Vagina (tissue), 2 donors: ENCODE data around the gene RTN1. TPM values are rescaled to one million over a fixed set of nuclear protein-coding genes. Genes with fewer than 3 reads are reported as not detected.
"Not testable (repeated sequence)": the region's sequence is repeated elsewhere in the genome, so short reads cannot be mapped to it uniquely, and the experiment has no call there.

Source experiments
- DNase-seq, 2 donors: peaks; one replicate each; pipeline ENCODE4 v3.0.0-alpha.2; 2017; ENCODE audit errors: extremely low spot score in 2 of 2
- H3K27ac ChIP-seq: fragments of 200-600 bp; sonication (generic); one replicate; pipeline ENCODE4 v1.5.1; 2019
- H3K27me3 ChIP-seq: fragments of 200-600 bp; sonication (generic); one replicate; pipeline ENCODE4 v1.5.1; 2019
- H3K36me3 ChIP-seq, 2 donors: fragments of 200-600 bp; sonication (generic); one replicate each; pipeline ENCODE4 v1.5.1; 2017 to 2019
- H3K4me1 ChIP-seq: fragments of 200-600 bp; sonication (generic); one replicate; pipeline ENCODE4 v1.5.1; 2019
- H3K4me3 ChIP-seq, 2 donors: fragments of 200-600 bp; sonication (generic); 1 replicate in 1 of 2; 2 replicates in 1 of 2; pipeline ENCODE4 v1.5.1; 2016 to 2019
- H3K9me3 ChIP-seq: fragments of 200-600 bp; sonication (generic); one replicate; pipeline ENCODE4 v1.5.1; 2019
- CTCF ChIP-seq, 3 experiments: fragments of 450-650 bp in 2 of 3; fragments of 200-600 bp in 1 of 3; sonication (generic) in 1 of 3; IDR thresholded peaks; one replicate each; pipeline ENCODE4 v1.5.1; 2017 to 2019; ENCODE audit warnings: antibody characterized with exemption in 3 of 3, mild to moderate bottlenecking in 2 of 3, moderate library complexity in 2 of 3
- POLR2A ChIP-seq, 2 donors: fragments of 450-650 bp; IDR thresholded peaks; one replicate each; pipeline ENCODE4 v1.6.1; 2017; ENCODE audit warnings: antibody characterized with exemption in 2 of 2, mild to moderate bottlenecking in 2 of 2, moderate library complexity in 2 of 2
- POLR2AphosphoS5 ChIP-seq, 2 donors: sonication (generic); formaldehyde crosslinking; IDR thresholded peaks; one replicate each; pipeline ENCODE4 v1.9.0; 2017; ENCODE audit warnings: antibody characterized with exemption in 2 of 2, mild to moderate bottlenecking in 2 of 2, low read depth in 1 of 2; ENCODE audit not compliant: insufficient read depth in 1 of 2
- intact Hi-C: fragments of 100-400 bp; cut with DNase I; formaldehyde crosslinking; loops from one replicate; pipeline ENCODE4 v1.15.1; 2023
- total RNA-seq: library from RNA; depleted of rRNA; stranded (reverse); fragments of >200 nt; gene quantifications from one replicate; pipeline ENCODE4 v1.2.3, GENCODE V29; 2016

Gene RTN1
- total RNA-seq, 1 donor from 2014 or later, result 24.8 TPM

GRCh38 chr14:59677771-59678231, 192.8 kb downstream of the RTN1 start:
- DNase-seq, result no peak
- intact Hi-C loops, result no loop called here
- no peaks in the 10 kb centered on the region for H3K9me3 ChIP-seq
- H3K4me1 ChIP-seq, result no peaks in the 10 kb centered on the region
- H3K4me3 ChIP-seq, result no peak overlapping the region
- no peaks in the 10 kb centered on the region for H3K36me3 ChIP-seq
- no peaks in the 10 kb centered on the region for H3K27me3 ChIP-seq
- TF ChIP-seq POLR2AphosphoS5 (IDR thresholded peaks at IDR 0.05; ENCODE audit: insufficient read depth in 1 of 2, low read depth in 1 of 2) (no peak), POLR2A (IDR thresholded peaks at IDR 0.05) (no peak), CTCF (IDR thresholded peaks at IDR 0.05) (no peak)
- no peak overlapping the region for H3K27ac ChIP-seq

DNA sequence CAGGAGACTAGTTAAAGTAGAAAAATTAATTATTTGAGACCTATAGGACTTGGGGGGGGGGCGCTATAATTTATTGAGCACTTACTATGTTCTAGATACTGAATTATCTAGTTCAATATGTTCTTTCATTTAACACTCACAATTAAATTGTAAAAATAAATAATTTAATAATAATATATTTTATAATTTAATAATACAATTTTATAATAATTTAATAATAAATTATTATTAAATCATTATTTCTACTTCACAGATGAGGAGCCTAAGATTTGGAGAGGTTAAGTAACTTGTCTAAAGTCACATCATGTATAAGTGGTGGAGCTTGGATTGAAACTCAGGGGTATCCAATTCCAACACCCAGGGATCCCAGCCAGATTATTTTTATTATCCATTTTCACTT, 195.2 kb downstream of the RTN1 start:
- TF ChIP-seq POLR2A (IDR thresholded peaks at IDR 0.05) (no peak), CTCF (IDR thresholded peaks at IDR 0.05) (no peak), POLR2AphosphoS5 (IDR thresholded peaks at IDR 0.05; ENCODE audit: insufficient read depth in 1 of 2, low read depth in 1 of 2) (no peak)

DNA sequence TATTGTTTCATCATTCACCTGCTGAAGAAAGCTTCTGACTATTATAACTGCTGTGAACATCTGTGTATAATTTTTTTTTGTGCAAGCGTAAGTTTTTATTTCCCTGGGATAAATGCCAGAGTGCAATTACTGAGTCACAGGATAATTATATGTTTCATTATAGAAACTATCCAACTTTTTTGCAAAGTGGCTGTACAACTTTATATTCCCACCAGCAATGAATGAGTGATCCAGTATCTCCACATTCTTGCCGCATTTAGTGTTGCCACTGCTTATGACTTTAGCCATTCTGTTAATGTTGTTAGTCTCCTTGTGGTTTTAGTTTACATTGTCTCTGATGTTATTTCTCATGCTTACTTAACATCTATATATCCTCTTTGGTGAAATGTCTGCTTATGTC, 205.8 kb downstream of the RTN1 start:
- Histone ChIP-seq H3K9me3 (no peaks in the 10 kb centered on the region), H3K4me1 (no peaks in the 10 kb centered on the region), H3K27me3 (no peaks in the 10 kb centered on the region), H3K4me3 (no peak overlapping the region), H3K36me3 (no peaks in the 10 kb centered on the region), H3K27ac (no peak overlapping the region)
- TF ChIP-seq POLR2AphosphoS5 (IDR thresholded peaks at IDR 0.05; ENCODE audit: insufficient read depth in 1 of 2, low read depth in 1 of 2), result no peak
- DNase-seq, result no peak
- intact Hi-C loops, result no loop called here

More for the DNA sequence above, 195.2 kb downstream of the RTN1 start:
- H3K4me1 ChIP-seq, result no peaks in the 10 kb centered on the region
- H3K9me3 ChIP-seq, result no peaks in the 10 kb centered on the region
- H3K36me3 ChIP-seq, result no peaks in the 10 kb centered on the region
- no peaks in the 10 kb centered on the region for H3K27me3 ChIP-seq
- H3K4me3 ChIP-seq, result no peak overlapping the region
- intact Hi-C loops, result no loop called here
- no peak for DNase-seq
- no peak overlapping the region for H3K27ac ChIP-seq

- Histone ChIP-seq H3K9me3 (peaks cover 5% of the 10 kb centered on the region), H3K27me3 (no peaks in the 10 kb centered on the region), H3K36me3 (no peaks in the 10 kb centered on the region), H3K4me3 (no peak overlapping the region), H3K27ac (no peak overlapping the region), H3K4me1 (no peaks in the 10 kb centered on the region)
- DNase-seq, result no peak
- intact Hi-C loops, result no loop called here
- no peak for TF ChIP-seq POLR2A (IDR thresholded peaks at IDR 0.05)
- TF ChIP-seq POLR2AphosphoS5 (IDR thresholded peaks at IDR 0.05; ENCODE audit: insufficient read depth in 1 of 2, low read depth in 1 of 2), result no peak
- TF ChIP-seq CTCF (IDR thresholded peaks at IDR 0.05), result no peak
These were observed 212.8 kb downstream of the RTN1 start for GRCh38 chr14:59657769-59658168.

GRCh38 chr14:59656473-59656872, 214.1 kb downstream of the RTN1 start:
- no peaks in the 10 kb centered on the region for H3K4me1 ChIP-seq
- no peak overlapping the region for H3K4me3 ChIP-seq
- intact Hi-C loops, result no loop called here
- no peak overlapping the region for H3K27ac ChIP-seq
- peaks cover 11% of the 10 kb centered on the region for H3K9me3 ChIP-seq
- no peaks in the 10 kb centered on the region for H3K36me3 ChIP-seq
- no peak for DNase-seq
- H3K27me3 ChIP-seq, result no peaks in the 10 kb centered on the region
- TF ChIP-seq POLR2A (IDR thresholded peaks at IDR 0.05) (no peak), CTCF (IDR thresholded peaks at IDR 0.05) (no peak), POLR2AphosphoS5 (IDR thresholded peaks at IDR 0.05; ENCODE audit: insufficient read depth in 1 of 2, low read depth in 1 of 2) (no peak)

- H3K4me1 ChIP-seq, H3K36me3 ChIP-seq, intact Hi-C loops, H3K27ac ChIP-seq, DNase-seq, H3K4me3 ChIP-seq, H3K27me3 ChIP-seq: not testable (repeated sequence)
- peaks cover 11% of the 10 kb centered on the region for H3K9me3 ChIP-seq
These were observed 216.4 kb downstream of the RTN1 start for GRCh38 chr14:59654131-59654530.

- intact Hi-C loops, DNase-seq, H3K9me3 ChIP-seq: not testable (repeated sequence)
These were observed 223.7 kb downstream of the RTN1 start for GRCh38 chr14:59646832-59647231.

More at GRCh38 chr14:59646832-59647231, 223.7 kb downstream of the RTN1 start:
- H3K4me3 ChIP-seq, H3K36me3 ChIP-seq, H3K27me3 ChIP-seq, H3K4me1 ChIP-seq, H3K27ac ChIP-seq: not testable (repeated sequence)
